Smooth muscle cell of the umbilical artery (primary cell): ENCODE data around the gene DDX6. TPM values are rescaled to one million over a fixed set of nuclear protein-coding genes. Genes with fewer than 3 reads are reported as not detected.

Experiments used
- total RNA-seq: library from RNA; depleted of rRNA; stranded (reverse); fragments of >200 nt; gene quantifications from 2 replicates; pipeline ENCODE4 v1.2.3, GENCODE V29; 2014

The DDX6 gene, protein sequence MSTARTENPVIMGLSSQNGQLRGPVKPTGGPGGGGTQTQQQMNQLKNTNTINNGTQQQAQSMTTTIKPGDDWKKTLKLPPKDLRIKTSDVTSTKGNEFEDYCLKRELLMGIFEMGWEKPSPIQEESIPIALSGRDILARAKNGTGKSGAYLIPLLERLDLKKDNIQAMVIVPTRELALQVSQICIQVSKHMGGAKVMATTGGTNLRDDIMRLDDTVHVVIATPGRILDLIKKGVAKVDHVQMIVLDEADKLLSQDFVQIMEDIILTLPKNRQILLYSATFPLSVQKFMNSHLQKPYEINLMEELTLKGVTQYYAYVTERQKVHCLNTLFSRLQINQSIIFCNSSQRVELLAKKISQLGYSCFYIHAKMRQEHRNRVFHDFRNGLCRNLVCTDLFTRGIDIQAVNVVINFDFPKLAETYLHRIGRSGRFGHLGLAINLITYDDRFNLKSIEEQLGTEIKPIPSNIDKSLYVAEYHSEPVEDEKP
- total RNA-seq = 125 and 215 TPM in 2 replicates

GRCh38 chr11:118791111-118791960, at the start of gene DDX6:
TSS of gene DDX6 (minus strand) at chr11:118791164. CDS start at chr11:118786251, 4,913 bp downstream.

Other genes with a start within 250 kb of the DDX6 start
- 18.2 and 24.3 TPM in 2 replicates for gene IFT46, start 225.2 kb downstream of the DDX6 start, total RNA-seq
- gene ARCN1, start 218.8 kb downstream of the DDX6 start, total RNA-seq = 201 and 317 TPM in 2 replicates
- gene PHLDB1, start 183.5 kb downstream of the DDX6 start, total RNA-seq = 96.2 and 140 TPM in 2 replicates
- gene TREH, start 111.5 kb downstream of the DDX6 start, total RNA-seq = not detected in 2 replicates
- gene CXCR5, start 92.7 kb upstream of the DDX6 start, total RNA-seq = not detected in 2 replicates
- gene BCL9L, start 134.8 kb upstream of the DDX6 start, total RNA-seq = 22.9 and 37.4 TPM in 2 replicates
- not detected in 2 replicates for gene UPK2, start 165.1 kb upstream of the DDX6 start, total RNA-seq
- not detected in 2 replicates for gene FOXR1, start 180.6 kb upstream of the DDX6 start, total RNA-seq
- 22.1 and 30.6 TPM in 2 replicates for gene CENATAC, start 207.0 kb upstream of the DDX6 start, total RNA-seq
- 921 and 1,482 TPM in 2 replicates for gene RPS25, start 227.2 kb upstream of the DDX6 start, total RNA-seq
- gene TRAPPC4, start 227.6 kb upstream of the DDX6 start, total RNA-seq = 105 and 115 TPM in 2 replicates
- gene SLC37A4, start 239.7 kb upstream of the DDX6 start, total RNA-seq = 13.7 and 13.9 TPM in 2 replicates